HepG2 (cell line): ENCODE data around the gene TBC1D22A. TPM values are rescaled to one million over a fixed set of nuclear protein-coding genes. Genes with fewer than 3 reads are reported as not detected.

Source experiments
- FOXA1 ChIP-seq, 2 experiments: fragments of 450-650 bp in 1 of 2; sonication (generic) in 1 of 2; formaldehyde crosslinking in 1 of 2; IDR thresholded peaks; 2 replicates each; pipeline versions ENCODE4 v1.4.0 to v1.6.1; 2016 to 2020; ENCODE audit warnings: missing genetic modification reagents in 1 of 2
- HMG20B ChIP-seq: conservative IDR thresholded peaks from 2 replicates; pipeline ENCODE4 v1.6.1; 2016; ENCODE audit warnings: missing genetic modification reagents, missing compliant biosample characterization
- HNF4G ChIP-seq, 2 experiments: sonication (generic) in 1 of 2; formaldehyde crosslinking in 1 of 2; IDR thresholded peaks; 2 replicates each; pipeline versions ENCODE4 v1.4.0 to v1.6.1; 2011 to 2020; ENCODE audit warnings: borderline replicate concordance in 2 of 2, low read depth in 2 of 2, mild to moderate bottlenecking in 2 of 2, low read length in 1 of 2, missing genetic modification reagents in 1 of 2, moderate library complexity in 1 of 2
- IRF2 ChIP-seq: IDR thresholded peaks from 2 replicates; pipeline ENCODE4 v1.6.1; 2018; ENCODE audit warnings: missing genetic modification reagents, missing compliant biosample characterization
- IRX3 ChIP-seq: sonication (generic); formaldehyde crosslinking; IDR thresholded peaks from 2 replicates; pipeline ENCODE4 v1.8.1; 2023; ENCODE audit warnings: mild to moderate bottlenecking, low read depth, missing genetic modification reagents, borderline replicate concordance
- KAT7 ChIP-seq: IDR thresholded peaks from 2 replicates; pipeline ENCODE4 v1.6.1; 2018; ENCODE audit warnings: borderline replicate concordance, missing compliant biosample characterization
- MBNL3 ChIP-seq: fragments of 250-450 bp; sonication (Bioruptor Pico); conservative IDR thresholded peaks from 2 replicates; pipeline ENCODE4 v1.8.0; 2022; ENCODE audit warnings: mild to moderate bottlenecking, inconsistent platforms
- NFE2 ChIP-seq: sonication (generic); formaldehyde crosslinking; IDR thresholded peaks from 2 replicates; pipeline ENCODE4 v1.4.0; 2020; ENCODE audit warnings: missing genetic modification reagents
- PAF1 ChIP-seq: IDR thresholded peaks from 2 replicates; pipeline ENCODE4 v1.6.1; 2016; ENCODE audit warnings: missing genetic modification reagents, missing compliant biosample characterization
- POLR2G ChIP-seq: fragments of 200-400 bp; formaldehyde crosslinking; IDR thresholded peaks from 2 replicates; pipeline ENCODE4 v1.6.1; 2018; ENCODE audit warnings: mild to moderate bottlenecking, low read depth, low read length, moderate library complexity
- RELA ChIP-seq: sonication (generic); formaldehyde crosslinking; IDR thresholded peaks from 2 replicates; pipeline ENCODE4 v1.4.0; 2020; ENCODE audit warnings: missing genetic modification reagents
- REPIN1 ChIP-seq: sonication (generic); formaldehyde crosslinking; IDR thresholded peaks from 2 replicates; pipeline ENCODE4 v1.8.0; 2022; ENCODE audit warnings: missing genetic modification reagents, low read depth, mild to moderate bottlenecking, borderline replicate concordance
- RFXAP ChIP-seq: sonication (generic); formaldehyde crosslinking; IDR thresholded peaks from 2 replicates; pipeline ENCODE4 v1.4.0; 2020; ENCODE audit warnings: missing genetic modification reagents, borderline replicate concordance
- SMARCE1 ChIP-seq: fragments of 450-650 bp; IDR thresholded peaks from 2 replicates; pipeline ENCODE4 v1.6.1; 2017; ENCODE audit warnings: borderline replicate concordance
- STAT5B ChIP-seq: sonication (generic); formaldehyde crosslinking; IDR thresholded peaks from 2 replicates; pipeline ENCODE4 v1.4.0; 2020; ENCODE audit warnings: missing genetic modification reagents
- YY1 ChIP-seq: IDR thresholded peaks from 2 replicates; pipeline ENCODE4 v1.6.1; 2011; ENCODE audit warnings: low read length, low read depth, moderate library complexity, mild to moderate bottlenecking; ENCODE audit not compliant: insufficient read depth, insufficient replicate concordance
- ZFAT ChIP-seq: sonication (generic); formaldehyde crosslinking; conservative IDR thresholded peaks from 2 replicates; pipeline ENCODE4 v1.8.1; 2023; ENCODE audit warnings: missing genetic modification reagents, inconsistent platforms
- ZNF18 ChIP-seq: sonication (generic); formaldehyde crosslinking; IDR thresholded peaks from 2 replicates; pipeline ENCODE4 v1.8.0; 2022; ENCODE audit warnings: mild to moderate bottlenecking, missing genetic modification reagents; ENCODE audit not compliant: insufficient replicate concordance
- ZNF232 ChIP-seq: sonication (generic); formaldehyde crosslinking; IDR thresholded peaks from 2 replicates; pipeline ENCODE4 v1.4.0; 2020; ENCODE audit warnings: missing genetic modification reagents, borderline replicate concordance
- ZNF724P ChIP-seq: sonication (generic); formaldehyde crosslinking; IDR thresholded peaks from 2 replicates; pipeline ENCODE4 v1.8.0; 2022; ENCODE audit warnings: missing genetic modification reagents, borderline replicate concordance
- ZSCAN9 ChIP-seq: IDR thresholded peaks from 2 replicates; pipeline ENCODE4 v1.6.1; 2016; ENCODE audit warnings: borderline replicate concordance
- ZZZ3 ChIP-seq: sonication (generic); formaldehyde crosslinking; IDR thresholded peaks from 2 replicates; pipeline ENCODE4 v1.4.0; 2020; ENCODE audit warnings: missing genetic modification reagents, mild to moderate bottlenecking, borderline replicate concordance
- polyA plus RNA-seq, 8 experiments: library from polyadenylated mRNA; depleted of rRNA in 3 of 8; stranded (reverse) in 7 of 8; unstranded in 1 of 8; fragments of >200 nt; fragmentation: Illumina TruSeq in 4 of 8; extraction: Trizol in 4 of 8; gene quantifications; 2 replicates each; pipeline versions ENCODE4 v1.2.1 to v1.2.3, GENCODE V29; 2011 to 2016; ENCODE audit warnings: low read depth in 4 of 8, missing spikeins in 1 of 8, mixed read lengths in 1 of 8; ENCODE audit not compliant: insufficient read depth in 1 of 8
- total RNA-seq, 5 experiments: library from RNA; depleted of rRNA; stranded (reverse); fragments of >200 nt; fragmentation: Illumina TruSeq; extraction: Trizol; gene quantifications; 2 replicates each; pipeline ENCODE4 v1.2.3, GENCODE V29; 2016; ENCODE audit warnings: low read depth in 1 of 5
- TF ChIP-seq, protein P1 (sequence below): sonication (generic); formaldehyde crosslinking; IDR thresholded peaks from 2 replicates; pipeline ENCODE4 v1.4.0; 2020; ENCODE audit warnings: missing genetic modification reagents

The TBC1D22A gene
- total and polyA plus RNA-seq, 2 of the 13 experiments (the other 11 are each of a cell fraction or from before 2014, with no cell fraction given): 17.3 to 18.0 TPM

DNA sequence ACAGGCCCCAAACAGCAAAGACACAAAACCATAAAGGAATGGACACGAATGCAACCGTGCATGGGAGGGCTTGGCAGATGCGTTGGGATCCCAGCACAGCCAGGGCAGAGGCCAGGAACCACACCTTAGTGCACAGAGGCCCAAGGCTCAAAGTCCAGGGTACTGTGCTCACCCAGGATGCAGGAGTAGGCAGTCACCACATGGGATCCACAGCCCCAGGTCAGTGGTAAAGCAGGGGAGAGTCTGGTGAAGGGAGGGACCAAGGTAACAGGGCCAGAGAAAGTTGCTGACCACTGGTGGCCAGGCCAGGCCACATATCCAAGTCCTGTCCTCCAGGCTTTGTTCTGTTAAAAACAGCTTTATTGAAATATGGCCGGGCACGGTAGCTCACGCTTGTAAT is 17.9 kb upstream of the TBC1D22A start (continued):
- TF ChIP-seq HMG20B (CRISPR knock-in tag): no peak
- TF ChIP-seq MBNL3 (CRISPR knock-in tag): no peak
- peak; percentile 61; the same call in 1 of the 2 replicates for TF ChIP-seq REPIN1 (CRISPR knock-in tag)
- peak; percentile 71; the same call in 1 of the 2 replicates for TF ChIP-seq ZZZ3
- no peak for TF ChIP-seq NFE2 (CRISPR knock-in tag)
- no peak for TF ChIP-seq ZFAT (CRISPR knock-in tag)
- no peak for TF ChIP-seq FOXA1 (IDR thresholded peaks at IDR 0.05)
- TF ChIP-seq FOXA1 (CRISPR knock-in tag; IDR thresholded peaks at IDR 0.05): 0 out of 2 replicates have a peak, but pooled peaks have one; percentile 7
- no peak; the same call in 1 of the 2 replicates for TF ChIP-seq ZSCAN9
- TF ChIP-seq, protein P1, sequence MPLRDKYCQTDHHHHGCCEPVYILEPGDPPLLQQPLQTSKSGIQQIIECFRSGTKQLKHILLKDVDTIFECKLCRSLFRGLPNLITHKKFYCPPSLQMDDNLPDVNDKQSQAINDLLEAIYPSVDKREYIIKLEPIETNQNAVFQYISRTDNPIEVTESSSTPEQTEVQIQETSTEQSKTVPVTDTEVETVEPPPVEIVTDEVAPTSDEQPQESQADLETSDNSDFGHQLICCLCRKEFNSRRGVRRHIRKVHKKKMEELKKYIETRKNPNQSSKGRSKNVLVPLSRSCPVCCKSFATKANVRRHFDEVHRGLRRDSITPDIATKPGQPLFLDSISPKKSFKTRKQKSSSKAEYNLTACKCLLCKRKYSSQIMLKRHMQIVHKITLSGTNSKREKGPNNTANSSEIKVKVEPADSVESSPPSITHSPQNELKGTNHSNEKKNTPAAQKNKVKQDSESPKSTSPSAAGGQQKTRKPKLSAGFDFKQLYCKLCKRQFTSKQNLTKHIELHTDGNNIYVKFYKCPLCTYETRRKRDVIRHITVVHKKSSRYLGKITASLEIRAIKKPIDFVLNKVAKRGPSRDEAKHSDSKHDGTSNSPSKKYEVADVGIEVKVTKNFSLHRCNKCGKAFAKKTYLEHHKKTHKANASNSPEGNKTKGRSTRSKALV: no peak; the same call in 1 of the 2 replicates
- TF ChIP-seq RFXAP: no peak
- TF ChIP-seq STAT5B (CRISPR knock-in tag): no peak
- peak; percentile 50; the same call in 1 of the 2 replicates for TF ChIP-seq IRF2
- no peak for TF ChIP-seq ZNF232 (CRISPR knock-in tag)
- TF ChIP-seq ZNF724P: no peak
- peak; percentile 91 for TF ChIP-seq HNF4G (IDR thresholded peaks at IDR 0.05; ENCODE audit: borderline replicate concordance, low read depth, low read length)
- TF ChIP-seq HNF4G (CRISPR knock-in tag; IDR thresholded peaks at IDR 0.05; ENCODE audit: borderline replicate concordance, low read depth): peak; percentile 96
- no peak for TF ChIP-seq RELA
- TF ChIP-seq IRX3: no peak
- TF ChIP-seq POLR2G: no peak
- no peak for TF ChIP-seq PAF1 (CRISPR knock-in tag)
- no peak for TF ChIP-seq ZNF18 (CRISPR knock-in tag)
- TF ChIP-seq YY1: no peak
- TF ChIP-seq KAT7 (CRISPR knock-in tag): no peak
- TF ChIP-seq SMARCE1: no peak
